HG02884 (cell line): ENCODE results near the gene FCER1A.
"Not testable (repeated sequence)": the region's sequence is repeated elsewhere in the genome, so short reads cannot be mapped to it uniquely, and the experiment has no call there.

Experiments
- ATAC-seq: cut with Tn5 transposase; IDR thresholded peaks from one replicate; pipeline ENCODE4 v1.9.1; 2021; ENCODE audit warnings: mild to moderate bottlenecking, moderate library complexity; ENCODE audit not compliant: unreplicated experiment

The FCER1A gene

DNA sequence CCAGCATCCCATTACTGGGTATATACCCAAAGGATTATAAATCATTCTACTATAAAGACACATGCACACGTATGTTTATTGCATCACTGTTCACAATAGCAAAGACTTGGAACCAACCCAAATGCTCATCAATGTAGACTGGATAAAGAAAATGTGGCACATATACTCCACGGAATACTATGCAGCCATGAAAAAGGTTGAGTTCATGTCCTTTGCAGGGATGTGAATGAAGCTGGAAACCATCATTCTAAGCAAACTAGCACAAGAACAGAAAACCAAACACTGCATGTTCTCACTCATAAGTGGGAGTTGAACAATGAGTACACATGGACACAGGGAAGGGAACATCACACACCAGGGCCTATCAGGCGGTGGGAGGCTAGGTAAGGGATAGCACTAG lies 47.2 kb downstream of the FCER1A start:
- ATAC-seq, result not testable (repeated sequence)

GRCh38 chr1:159352436-159352835 lies 50.3 kb downstream of the FCER1A start:
- no peak for ATAC-seq
